Measurements from ENCODE around the gene LGALS3BP. TPM values are rescaled to one million over a fixed set of nuclear protein-coding genes. Genes with fewer than 3 reads are reported as not detected.
A peak's percentile ranks its signal among the peaks of the same experiment; 100 is the strongest.

The LGALS3BP gene
- total and polyA plus RNA-seq, 2 of the 13 experiments (the other 11 are each of a cell fraction or from before 2014, with no cell fraction given): 137 to 332 TPM

- no peak; the same call in 1 of the 2 replicates for TF ChIP-seq ZFP91 (CRISPR knock-in tag; IDR thresholded peaks at IDR 0.05; ENCODE audit: borderline replicate concordance)
- TF ChIP-seq TFAP4 (IDR thresholded peaks at IDR 0.05; ENCODE audit: borderline replicate concordance, low read depth): peak; percentile 67; the same call in 1 of the 2 replicates
- no peak for TF ChIP-seq CENPT (CRISPR knock-in tag; IDR thresholded peaks at IDR 0.05; ENCODE audit: low read depth)
- TF ChIP-seq ZNF678 (CRISPR knock-in tag; IDR thresholded peaks at IDR 0.05): no peak
- no peak for TF ChIP-seq ZFP36 (IDR thresholded peaks at IDR 0.05; ENCODE audit: borderline replicate concordance, low read depth, low read length, partially characterized antibody)
- no peak; the same call in 1 of the 2 replicates for TF ChIP-seq KLF13 (CRISPR knock-in tag; IDR thresholded peaks at IDR 0.05)
- no peak for TF ChIP-seq SNRNP70 (IDR thresholded peaks at IDR 0.05; ENCODE audit: low read depth, low read length)
- TF ChIP-seq SIX1 (CRISPR knock-in tag; IDR thresholded peaks at IDR 0.05; ENCODE audit: borderline replicate concordance): 0 out of 2 replicates have a peak, but pooled peaks have one; percentile 7
- no peak for TF ChIP-seq ZNF841 (CRISPR knock-in tag; IDR thresholded peaks at IDR 0.05; ENCODE audit: borderline replicate concordance)
- peak; percentile 86; the same call in 1 of the 2 replicates for TF ChIP-seq ZNF776 (CRISPR knock-in tag; IDR thresholded peaks at IDR 0.05)
- peak; percentile 61 for TF ChIP-seq XRCC5 (optimal IDR thresholded peaks at IDR 0.05; ENCODE audit: low read length)
- TF ChIP-seq ZNF550 (CRISPR knock-in tag; IDR thresholded peaks at IDR 0.05; ENCODE audit: borderline replicate concordance): 0 out of 2 replicates have a peak, but pooled peaks have one; percentile 33
- no peak for TF ChIP-seq ARNTL (CRISPR knock-in tag; IDR thresholded peaks at IDR 0.05)
- TF ChIP-seq NRL (CRISPR knock-in tag; IDR thresholded peaks at IDR 0.05; ENCODE audit: borderline replicate concordance): 0 out of 2 replicates have a peak, but pooled peaks have one; percentile 13
- no peak for TF ChIP-seq TERF1 (CRISPR knock-in tag; IDR thresholded peaks at IDR 0.05)
- TF ChIP-seq GATAD1 (CRISPR knock-in tag; IDR thresholded peaks at IDR 0.05): peak; percentile 21
- no peak for TF ChIP-seq MIER2 (CRISPR knock-in tag; IDR thresholded peaks at IDR 0.05)
- no peak for TF ChIP-seq TOPORS (CRISPR knock-in tag; IDR thresholded peaks at IDR 0.05)
- TF ChIP-seq ZNF329 (CRISPR knock-in tag; IDR thresholded peaks at IDR 0.05; ENCODE audit: low read depth): no peak
- TF ChIP-seq THAP9 (CRISPR knock-in tag; IDR thresholded peaks at IDR 0.05; ENCODE audit: borderline replicate concordance): peak; percentile 24; the same call in 1 of the 2 replicates
- no peak for TF ChIP-seq ZNF414 (CRISPR knock-in tag; IDR thresholded peaks at IDR 0.05)
- TF ChIP-seq ZSCAN20 (CRISPR knock-in tag; IDR thresholded peaks at IDR 0.05; ENCODE audit: borderline replicate concordance): no peak
Observed at GRCh38 chr17:79027274-79027924, 47.7 kb upstream of the LGALS3BP start (continued).

Measured in HepG2 (cell line).